DOHH2 (cell line): ENCODE results near the gene TMC4.

Source experiments
- EZH2phosphoT487 ChIP-seq: fragments of 200-600 bp; sonication (generic); IDR thresholded peaks from 2 replicates; pipeline ENCODE4 v1.6.1; 2017; ENCODE audit warnings: borderline replicate concordance, mild to moderate bottlenecking, antibody characterized with exemption, low read length, moderate library complexity, mixed read lengths
- TF ChIP-seq, protein P1 (sequence below): fragments of 200-600 bp; sonication (generic); IDR thresholded peaks from one replicate; pipeline ENCODE4 v1.5.1; 2014; ENCODE audit warnings: antibody characterized with exemption, mild to moderate bottlenecking, low read depth, low read length; ENCODE audit not compliant: poor library complexity, severe bottlenecking

DNA sequence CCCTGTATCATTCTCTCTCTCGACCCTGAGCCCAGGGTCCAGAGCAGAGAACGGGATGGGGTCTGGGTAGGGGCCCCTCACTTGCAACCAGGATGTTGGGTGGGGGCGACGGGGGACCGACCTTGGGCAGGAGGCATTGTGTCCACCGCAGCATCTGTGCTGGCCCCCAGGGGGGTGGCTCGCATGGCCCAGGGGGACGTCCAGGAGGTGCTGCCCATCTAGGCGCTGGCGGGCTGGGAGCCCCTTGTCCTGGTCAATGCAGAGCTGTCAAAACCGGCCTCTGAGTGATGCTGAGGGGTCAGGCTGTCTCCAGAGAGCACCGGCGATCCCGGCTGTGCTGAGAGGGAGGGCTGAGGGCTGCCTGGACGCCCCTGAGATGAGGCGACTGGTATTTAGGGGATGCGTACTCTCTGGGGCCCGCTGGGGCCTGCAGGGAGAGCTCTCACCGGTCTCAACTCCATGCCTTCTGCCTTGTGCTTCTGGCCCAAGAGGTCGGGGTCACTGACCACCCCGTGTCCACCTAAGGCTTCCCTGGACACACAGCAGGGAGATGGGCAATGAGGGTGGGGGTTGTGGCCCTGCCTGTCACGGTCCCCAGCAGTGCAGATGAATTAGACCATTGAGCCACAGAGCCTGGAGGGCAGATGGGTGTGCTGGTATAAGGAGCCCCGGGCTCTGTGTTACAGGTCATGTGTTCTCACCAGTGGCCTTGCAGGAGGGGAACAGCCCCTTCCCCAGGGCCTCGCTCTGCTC, 36.3 kb upstream of the TMC4 start:
- no peak for TF ChIP-seq EZH2phosphoT487
- TF ChIP-seq, protein P1, sequence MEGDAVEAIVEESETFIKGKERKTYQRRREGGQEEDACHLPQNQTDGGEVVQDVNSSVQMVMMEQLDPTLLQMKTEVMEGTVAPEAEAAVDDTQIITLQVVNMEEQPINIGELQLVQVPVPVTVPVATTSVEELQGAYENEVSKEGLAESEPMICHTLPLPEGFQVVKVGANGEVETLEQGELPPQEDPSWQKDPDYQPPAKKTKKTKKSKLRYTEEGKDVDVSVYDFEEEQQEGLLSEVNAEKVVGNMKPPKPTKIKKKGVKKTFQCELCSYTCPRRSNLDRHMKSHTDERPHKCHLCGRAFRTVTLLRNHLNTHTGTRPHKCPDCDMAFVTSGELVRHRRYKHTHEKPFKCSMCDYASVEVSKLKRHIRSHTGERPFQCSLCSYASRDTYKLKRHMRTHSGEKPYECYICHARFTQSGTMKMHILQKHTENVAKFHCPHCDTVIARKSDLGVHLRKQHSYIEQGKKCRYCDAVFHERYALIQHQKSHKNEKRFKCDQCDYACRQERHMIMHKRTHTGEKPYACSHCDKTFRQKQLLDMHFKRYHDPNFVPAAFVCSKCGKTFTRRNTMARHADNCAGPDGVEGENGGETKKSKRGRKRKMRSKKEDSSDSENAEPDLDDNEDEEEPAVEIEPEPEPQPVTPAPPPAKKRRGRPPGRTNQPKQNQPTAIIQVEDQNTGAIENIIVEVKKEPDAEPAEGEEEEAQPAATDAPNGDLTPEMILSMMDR = no peak
